ENCODE measurements around the gene GRIK1. TPM values are rescaled to one million over a fixed set of nuclear protein-coding genes. Genes with fewer than 3 reads are reported as not detected.

The GRIK1 gene
- polyA plus RNA-seq, 5 donors, result 0.23 to 0.93 (median 0.48) TPM

GRCh38 chr21:29643289-29643688 is 296.5 kb downstream of the GRIK1 start:
- DNase-seq, result no peak

- DNase-seq, result no peak
These were observed 297.1 kb downstream of the GRIK1 start for GRCh38 chr21:29642551-29643245.

- no peak for DNase-seq
These were observed 297.9 kb downstream of the GRIK1 start for GRCh38 chr21:29641635-29642550.

GRCh38 chr21:29641001-29641634 is 298.7 kb downstream of the GRIK1 start:
- DNase-seq, result no peak

GRCh38 chr21:29640080-29640508 is 299.7 kb downstream of the GRIK1 start:
- no peak for DNase-seq

GRCh38 chr21:29639366-29640079 is 300.3 kb downstream of the GRIK1 start:
- no peak for DNase-seq

- DNase-seq, result no peak
These were observed 301.0 kb downstream of the GRIK1 start for GRCh38 chr21:29638761-29639327.

- no peak for DNase-seq
These were observed 301.7 kb downstream of the GRIK1 start for GRCh38 chr21:29638138-29638537.

- DNase-seq, result no peak
These were observed 302.2 kb downstream of the GRIK1 start for GRCh38 chr21:29637553-29637952.

GRCh38 chr21:29637134-29637533 is 302.7 kb downstream of the GRIK1 start:
- no peak for DNase-seq

GRCh38 chr21:29634418-29634817 is 305.4 kb downstream of the GRIK1 start:
- DNase-seq, result no peak

GRCh38 chr21:29633756-29634155 is 306.0 kb downstream of the GRIK1 start:
- DNase-seq, result no peak

- no peak for DNase-seq
These were observed 309.4 kb downstream of the GRIK1 start for GRCh38 chr21:29630441-29630840.

- no peak for DNase-seq
These were observed 311.9 kb downstream of the GRIK1 start for GRCh38 chr21:29627905-29628304.

GRCh38 chr21:29626801-29627470 is 312.9 kb downstream of the GRIK1 start:
- DNase-seq, result no peak

- DNase-seq, result no peak
These were observed 313.8 kb downstream of the GRIK1 start for GRCh38 chr21:29625990-29626389.

GRCh38 chr21:29624776-29625175 is 315.0 kb downstream of the GRIK1 start:
- no peak for DNase-seq

- no peak for DNase-seq
These were observed 318.3 kb downstream of the GRIK1 start for GRCh38 chr21:29621525-29621924.

GRCh38 chr21:29616209-29616751 is 323.5 kb downstream of the GRIK1 start:
- DNase-seq, result no peak

GRCh38 chr21:29613877-29614276 is 325.9 kb downstream of the GRIK1 start:
- no peak for DNase-seq

- DNase-seq, result no peak
These were observed 326.8 kb downstream of the GRIK1 start for GRCh38 chr21:29613021-29613420.

Measured in right lung (tissue), 5 donors.